SIG-M5 (cell line): ENCODE data around the gene KLHL6.
"Not testable (repeated sequence)": the region's sequence is repeated elsewhere in the genome, so short reads cannot be mapped to it uniquely, and the experiment has no call there.

Experiments used
- DNase-seq: peaks from one replicate; lab custom pipeline; 2025; lab: John Stamatoyannopoulos, UW

The KLHL6 gene

GRCh38 chr3:183532620-183533411, 22.7 kb downstream of the KLHL6 start:
- DNase-seq: no peak

- no peak for DNase-seq
Measured at GRCh38 chr3:183529717-183530116, 25.8 kb downstream of the KLHL6 start.

- DNase-seq: no peak
Measured at GRCh38 chr3:183529185-183529584, 26.3 kb downstream of the KLHL6 start.

GRCh38 chr3:183528758-183529157, 26.7 kb downstream of the KLHL6 start:
- not testable (repeated sequence) for DNase-seq

GRCh38 chr3:183527428-183528379, 27.8 kb downstream of the KLHL6 start:
- DNase-seq: no peak

- DNase-seq: no peak
Measured at GRCh38 chr3:183526838-183527427, 28.6 kb downstream of the KLHL6 start.

GRCh38 chr3:183524476-183524875, 31.0 kb downstream of the KLHL6 start:
- no peak for DNase-seq

- DNase-seq: not testable (repeated sequence)
Measured at GRCh38 chr3:183520741-183521556, 34.6 kb downstream of the KLHL6 start.

GRCh38 chr3:183520295-183520694, 35.2 kb downstream of the KLHL6 start:
- DNase-seq: not testable (repeated sequence)

GRCh38 chr3:183519891-183520290, 35.6 kb downstream of the KLHL6 start:
- no peak for DNase-seq

- no peak for DNase-seq
Measured at GRCh38 chr3:183518491-183519251, 36.8 kb downstream of the KLHL6 start.

GRCh38 chr3:183517607-183518006, 37.9 kb downstream of the KLHL6 start:
- no peak for DNase-seq

GRCh38 chr3:183515968-183516851, 39.3 kb downstream of the KLHL6 start:
- DNase-seq: no peak

GRCh38 chr3:183514021-183514420, 41.5 kb downstream of the KLHL6 start:
- DNase-seq: no peak

- DNase-seq: no peak
Measured at GRCh38 chr3:183513046-183513706, 42.3 kb downstream of the KLHL6 start.

GRCh38 chr3:183511286-183512131, 44.0 kb downstream of the KLHL6 start:
- not testable (repeated sequence) for DNase-seq

GRCh38 chr3:183508821-183509220, 46.7 kb downstream of the KLHL6 start:
- DNase-seq: no peak

- no peak for DNase-seq
Measured at GRCh38 chr3:183507551-183507950, 48.0 kb downstream of the KLHL6 start.
